Smooth muscle cell (in vitro differentiated cells): ENCODE data around the gene SOX30. TPM values are rescaled to one million over a fixed set of nuclear protein-coding genes. Genes with fewer than 3 reads are reported as not detected.
"Not testable (repeated sequence)": the region's sequence is repeated elsewhere in the genome, so short reads cannot be mapped to it uniquely, and the experiment has no call there.

Experiments used
- DNase-seq: peaks from one replicate; lab custom pipeline; 2025; ENCODE audit not compliant: unreplicated experiment; lab: John Stamatoyannopoulos, UW
- H2AFZ ChIP-seq: fragments of 200-600 bp; sonication (generic); 2 replicates; pipeline ENCODE4 v1.6.0; 2016; ENCODE audit warnings: antibody characterized with exemption, low read depth, mild to moderate bottlenecking
- H3F3A ChIP-seq: fragments of 200-600 bp; sonication (generic); 2 replicates; pipeline ENCODE4 v1.6.0; 2017; ENCODE audit warnings: antibody characterized with exemption, low read depth
- H3K27ac ChIP-seq: fragments of 200-600 bp; sonication (generic); 2 replicates; pipeline ENCODE4 v1.5.1; 2016; ENCODE audit warnings: low read depth, mild to moderate bottlenecking
- H3K27me3 ChIP-seq: fragments of 200-600 bp; sonication (generic); 2 replicates; pipeline ENCODE4 v1.6.1; 2016; ENCODE audit warnings: low read depth, mild to moderate bottlenecking
- H3K36me3 ChIP-seq: fragments of 200-600 bp; sonication (generic); 2 replicates; pipeline ENCODE4 v1.5.1; 2016; ENCODE audit warnings: low read depth
- H3K4me1 ChIP-seq: fragments of 200-600 bp; sonication (generic); 2 replicates; pipeline ENCODE4 v1.5.1; 2016; ENCODE audit warnings: low read depth
- H3K4me2 ChIP-seq: fragments of 200-600 bp; sonication (generic); 2 replicates; pipeline ENCODE4 v1.6.0; 2016; ENCODE audit warnings: mild to moderate bottlenecking
- H3K4me3 ChIP-seq: fragments of 200-600 bp; sonication (generic); 2 replicates; pipeline ENCODE4 v1.5.1; 2016; ENCODE audit warnings: mild to moderate bottlenecking
- H3K79me2 ChIP-seq: fragments of 200-600 bp; sonication (generic); 2 replicates; pipeline ENCODE4 v1.6.0; 2016; ENCODE audit warnings: low read depth, mild to moderate bottlenecking
- H3K9ac ChIP-seq: fragments of 200-600 bp; sonication (generic); 2 replicates; pipeline ENCODE4 v1.6.0; 2016; ENCODE audit warnings: low read depth
- H3K9me3 ChIP-seq: fragments of 200-600 bp; sonication (generic); replicated peaks from 2 replicates; pipeline ENCODE4 v1.5.1; 2016; ENCODE audit warnings: low read depth
- H4K20me1 ChIP-seq: fragments of 200-600 bp; sonication (generic); 2 replicates; pipeline ENCODE4 v1.6.0; 2016; ENCODE audit warnings: low read depth
- CTCF ChIP-seq: fragments of 200-600 bp; sonication (generic); IDR thresholded peaks from 2 replicates; pipeline ENCODE4 v1.5.1; 2017; ENCODE audit warnings: borderline replicate concordance, mild to moderate bottlenecking, antibody characterized with exemption; ENCODE audit not compliant: insufficient read depth, poor library complexity, severe bottlenecking
- WGBS: methylation state at CpG from one replicate; pipeline ENCODE4 v1.1.7; 2016; ENCODE audit warnings: low lambda C conversion rate; 5-methylcytosine and 5-hydroxymethylcytosine counted together
- polyA plus RNA-seq: library from polyadenylated mRNA; unstranded; fragments of >200 nt; fragmentation: Nextera tagmentation; extraction: Ambion mirVana; gene quantifications from 2 replicates; pipeline ENCODE4 v1.2.1, GENCODE V29; 2016
- total RNA-seq: library from RNA; depleted of rRNA; stranded (reverse); fragments of >200 nt; gene quantifications from 2 replicates; pipeline ENCODE4 v1.2.3, GENCODE V29; 2014

Gene SOX30
- total and polyA plus RNA-seq, 2 experiments from 2014 or later: 0.38 to 1.5 TPM

- Histone ChIP-seq H3K4me1 (no peaks in the 10 kb centered on the region), H3K36me3 (no peaks in the 10 kb centered on the region), H3K9me3 (no peaks in the 10 kb centered on the region)
Observed at GRCh38 chr5:157681048-157681447, 28.8 kb upstream of the SOX30 start.

GRCh38 chr5:157680239-157680638 lies 28.0 kb upstream of the SOX30 start:
- WGBS: 98% methylated on average over 2 of the region's 2 CpGs
- H2AFZ ChIP-seq: no peak overlapping the region
- no peak for DNase-seq
- no peaks in the 10 kb centered on the region for H3K9me3 ChIP-seq
- H3K36me3 ChIP-seq: no peaks in the 10 kb centered on the region
- no peak overlapping the region for H3K4me3 ChIP-seq
- TF ChIP-seq CTCF: no peak
- H3F3A ChIP-seq: no peaks in the 10 kb centered on the region
- no peak overlapping the region for H3K27ac ChIP-seq
- H3K9ac ChIP-seq: no peak overlapping the region
- no peaks in the 10 kb centered on the region for H3K27me3 ChIP-seq
- no peak overlapping the region for H3K4me2 ChIP-seq
- no peaks in the 10 kb centered on the region for H3K4me1 ChIP-seq
- H3K79me2 ChIP-seq: no peaks in the 10 kb centered on the region
- H4K20me1 ChIP-seq: no peaks in the 10 kb centered on the region

More at GRCh38 chr5:157681048-157681447, 28.8 kb upstream of the SOX30 start:
- H3K4me2 ChIP-seq: no peak overlapping the region
- TF ChIP-seq CTCF: no peak
- no peak for DNase-seq
- no peaks in the 10 kb centered on the region for H4K20me1 ChIP-seq
- H2AFZ ChIP-seq: no peak overlapping the region
- no peak overlapping the region for H3K4me3 ChIP-seq
- no peak overlapping the region for H3K27ac ChIP-seq
- no peaks in the 10 kb centered on the region for H3F3A ChIP-seq
- no peaks in the 10 kb centered on the region for H3K79me2 ChIP-seq
- 58% methylated on average over 4 of the region's 4 CpGs for WGBS
- no peak overlapping the region for H3K9ac ChIP-seq
- H3K27me3 ChIP-seq: no peaks in the 10 kb centered on the region

- H2AFZ ChIP-seq: no peak overlapping the region
- 96% methylated on average over 9 of the region's 9 CpGs for WGBS
- no peaks in the 10 kb centered on the region for H3F3A ChIP-seq
- no peak for DNase-seq
- no peaks in the 10 kb centered on the region for H4K20me1 ChIP-seq
- no peaks in the 10 kb centered on the region for H3K9me3 ChIP-seq
- H3K27ac ChIP-seq: no peak overlapping the region
- no peak for TF ChIP-seq CTCF
- no peaks in the 10 kb centered on the region for H3K4me1 ChIP-seq
- no peaks in the 10 kb centered on the region for H3K36me3 ChIP-seq
- no peaks in the 10 kb centered on the region for H3K27me3 ChIP-seq
- H3K9ac ChIP-seq: no peak overlapping the region
- no peak overlapping the region for H3K4me3 ChIP-seq
- H3K4me2 ChIP-seq: no peak overlapping the region
- no peaks in the 10 kb centered on the region for H3K79me2 ChIP-seq
Observed at GRCh38 chr5:157679801-157680200, 27.6 kb upstream of the SOX30 start.

- DNase-seq: no peak
- no peaks in the 10 kb centered on the region for H3K9me3 ChIP-seq
- H3K4me1 ChIP-seq: no peaks in the 10 kb centered on the region
- H3F3A ChIP-seq: no peaks in the 10 kb centered on the region
- no peak overlapping the region for H3K4me2 ChIP-seq
- TF ChIP-seq CTCF: no peak
- H2AFZ ChIP-seq: no peak overlapping the region
- WGBS: 84% methylated on average over 3 of the region's 3 CpGs
- no peak overlapping the region for H3K27ac ChIP-seq
- no peaks in the 10 kb centered on the region for H4K20me1 ChIP-seq
- H3K4me3 ChIP-seq: no peak overlapping the region
- H3K9ac ChIP-seq: no peak overlapping the region
- no peaks in the 10 kb centered on the region for H3K36me3 ChIP-seq
- no peaks in the 10 kb centered on the region for H3K79me2 ChIP-seq
- H3K27me3 ChIP-seq: no peaks in the 10 kb centered on the region
Observed at GRCh38 chr5:157677931-157678330, 25.7 kb upstream of the SOX30 start.

GRCh38 chr5:157674351-157674750 lies 22.1 kb upstream of the SOX30 start:
- not testable (repeated sequence) for H3K9me3 ChIP-seq, H4K20me1 ChIP-seq, H3K4me2 ChIP-seq, H3K79me2 ChIP-seq, H3K27me3 ChIP-seq, H3K4me3 ChIP-seq, H3K36me3 ChIP-seq, H2AFZ ChIP-seq, H3K27ac ChIP-seq, H3K4me1 ChIP-seq, DNase-seq, H3K9ac ChIP-seq, H3F3A ChIP-seq
- WGBS: 93% methylated on average over 4 of the region's 4 CpGs
